ENCODE data around the gene PPP1R2. TPM values are rescaled to one million over a fixed set of nuclear protein-coding genes. Genes with fewer than 3 reads are reported as not detected.
A peak's percentile ranks its signal among the peaks of the same experiment; 100 is the strongest.

PPP1R2 gene
- total RNA-seq, 2 donors from 2014 or later: 24.2 to 30.7 TPM

- Mint-ChIP-seq H3K27me3 (ENCODE audit: insufficient read depth) (peaks cover 12% of the 10 kb centered on the region), H3K4me1 (peaks cover 16% of the 10 kb centered on the region), H3K9me3 (no peaks in the 10 kb centered on the region), H3K36me3 (ENCODE audit: low read depth) (no peaks in the 10 kb centered on the region), H3K27ac (no peak overlapping the region), H3K4me3 (no peak overlapping the region)
- H3K9ac ChIP-seq (ENCODE audit: extremely low read depth, low read length, poor library complexity, severe bottlenecking): no peak overlapping the region
- peaks cover 9% of the 10 kb centered on the region for H3K4me1 ChIP-seq (ENCODE audit: control insufficient read depth, insufficient read depth, low read length)
- H3K36me3 ChIP-seq (ENCODE audit: control insufficient read depth, insufficient read depth, low read length): no peaks in the 10 kb centered on the region
- 87 to 96% methylated on average over 6 to 9 of the region's 9 CpGs for WGBS, 2 experiments (ENCODE audit: insufficient coverage in 1 of 2, insufficient read length in 1 of 2)
- no peak for TF ChIP-seq CTCF (conservative IDR thresholded peaks at IDR 0.05)
- no peak for DNase-seq
- no peak overlapping the region for H3K4me3 ChIP-seq (ENCODE audit: low read length)
- H3K27ac ChIP-seq (ENCODE audit: low read depth, low read length): no peak overlapping the region
- H3K9me3 ChIP-seq (ENCODE audit: control insufficient read depth, low read length): no peaks in the 10 kb centered on the region
- H3K27me3 ChIP-seq (ENCODE audit: control insufficient read depth, insufficient read depth, low read length, poor library complexity, severe bottlenecking): no peaks in the 10 kb centered on the region
These were observed 6.9 kb upstream of the PPP1R2 start for GRCh38 chr3:195549931-195550519.

GRCh38 chr3:195548987-195549386 is 5.9 kb upstream of the PPP1R2 start:
- DNase-seq: no peak
- H3K36me3 Mint-ChIP-seq (ENCODE audit: low read depth): no peaks in the 10 kb centered on the region
- no peak for TF ChIP-seq CTCF (conservative IDR thresholded peaks at IDR 0.05)

GRCh38 chr3:195548501-195548900 is 5.4 kb upstream of the PPP1R2 start:
- Histone ChIP-seq H3K9ac (ENCODE audit: extremely low read depth, low read length, poor library complexity, severe bottlenecking) (no peak overlapping the region), H3K27me3 (ENCODE audit: control insufficient read depth, insufficient read depth, low read length, poor library complexity, severe bottlenecking) (peaks cover 13% of the 10 kb centered on the region), H3K4me3 (ENCODE audit: low read length) (peak overlapping the region; percentile 59), H3K9me3 (ENCODE audit: control insufficient read depth, low read length) (no peaks in the 10 kb centered on the region), H3K27ac (ENCODE audit: low read depth, low read length) (no peak overlapping the region), H3K36me3 (ENCODE audit: control insufficient read depth, insufficient read depth, low read length) (no peaks in the 10 kb centered on the region), H3K4me1 (ENCODE audit: control insufficient read depth, insufficient read depth, low read length) (peaks cover 9% of the 10 kb centered on the region)
- Mint-ChIP-seq H3K4me3 (no peak overlapping the region), H3K27me3 (ENCODE audit: insufficient read depth) (peaks cover 27% of the 10 kb centered on the region), H3K4me1 (peaks cover 21% of the 10 kb centered on the region), H3K36me3 (ENCODE audit: low read depth) (no peaks in the 10 kb centered on the region), H3K27ac (no peak overlapping the region), H3K9me3 (no peaks in the 10 kb centered on the region)
- no peak for DNase-seq
- TF ChIP-seq CTCF (conservative IDR thresholded peaks at IDR 0.05): no peak

More at GRCh38 chr3:195548987-195549386, 5.9 kb upstream of the PPP1R2 start:
- Histone ChIP-seq H3K4me3 (ENCODE audit: low read length) (peak overlapping the region; percentile 59), H3K27ac (ENCODE audit: low read depth, low read length) (no peak overlapping the region), H3K27me3 (ENCODE audit: control insufficient read depth, insufficient read depth, low read length, poor library complexity, severe bottlenecking) (peaks cover 9% of the 10 kb centered on the region), H3K9me3 (ENCODE audit: control insufficient read depth, low read length) (no peaks in the 10 kb centered on the region), H3K36me3 (ENCODE audit: control insufficient read depth, insufficient read depth, low read length) (no peaks in the 10 kb centered on the region), H3K9ac (ENCODE audit: extremely low read depth, low read length, poor library complexity, severe bottlenecking) (no peak overlapping the region), H3K4me1 (ENCODE audit: control insufficient read depth, insufficient read depth, low read length) (peaks cover 9% of the 10 kb centered on the region)
- Mint-ChIP-seq H3K4me1 (peaks cover 17% of the 10 kb centered on the region), H3K27ac (no peak overlapping the region), H3K9me3 (no peaks in the 10 kb centered on the region), H3K27me3 (ENCODE audit: insufficient read depth) (peaks cover 22% of the 10 kb centered on the region), H3K4me3 (no peak overlapping the region)
- WGBS, 2 experiments (ENCODE audit: insufficient coverage in 1 of 2, insufficient read length in 1 of 2): 80 to 84% methylated on average over 1 to 2 of the region's 2 CpGs
